Midbrain (tissue), 1 donor: Measurements from ENCODE around the gene SENP8.
"Not testable (repeated sequence)": the region's sequence is repeated elsewhere in the genome, so short reads cannot be mapped to it uniquely, and the experiment has no call there.

Experiments
- DNase-seq: peaks from one replicate; lab custom pipeline; 2025; lab: John Stamatoyannopoulos, UW

The SENP8 gene

GRCh38 chr15:72118017-72118978, at the start of gene SENP8, which contains the start of gene MYO9A:
SENP8 (plus strand) TSS chr15:72118403; CDS start chr15:72139624, 21,221 bp downstream.
MYO9A (minus strand) TSS chr15:72118150; CDS start chr15:72046563, 71,587 bp downstream.
- peak; percentile 98 for DNase-seq

GRCh38 chr15:72068856-72069255, 49.3 kb upstream of the SENP8 start:
- DNase-seq: no peak

- DNase-seq: no peak
Measured at GRCh38 chr15:72070817-72071447, 47.3 kb upstream of the SENP8 start.

- DNase-seq: not testable (repeated sequence)
Measured at GRCh38 chr15:72071448-72071825, 46.8 kb upstream of the SENP8 start.

GRCh38 chr15:72074335-72075060, 43.7 kb upstream of the SENP8 start:
- no peak for DNase-seq

GRCh38 chr15:72077950-72078349, 40.3 kb upstream of the SENP8 start:
- no peak for DNase-seq

GRCh38 chr15:72078887-72079286, 39.3 kb upstream of the SENP8 start:
- no peak for DNase-seq

- no peak for DNase-seq
Measured at GRCh38 chr15:72082176-72082575, 36.0 kb upstream of the SENP8 start.

GRCh38 chr15:72086010-72086697, 32.0 kb upstream of the SENP8 start:
- DNase-seq: no peak

GRCh38 chr15:72086920-72087648, 31.1 kb upstream of the SENP8 start:
- DNase-seq: no peak

GRCh38 chr15:72092006-72092405, 26.2 kb upstream of the SENP8 start:
- DNase-seq: no peak

- DNase-seq: no peak
Measured at GRCh38 chr15:72092691-72093090, 25.5 kb upstream of the SENP8 start.

GRCh38 chr15:72096796-72097195, 21.4 kb upstream of the SENP8 start:
- DNase-seq: no peak

GRCh38 chr15:72098040-72098439, 20.2 kb upstream of the SENP8 start:
- no peak for DNase-seq

GRCh38 chr15:72099155-72099554, 19.0 kb upstream of the SENP8 start:
- no peak for DNase-seq

GRCh38 chr15:72100551-72100950, 17.7 kb upstream of the SENP8 start:
- DNase-seq: not testable (repeated sequence)

- no peak for DNase-seq
Measured at GRCh38 chr15:72105111-72105510, 13.1 kb upstream of the SENP8 start.

- DNase-seq: no peak
Measured at GRCh38 chr15:72106068-72106467, 12.1 kb upstream of the SENP8 start.

- DNase-seq: no peak
Measured at GRCh38 chr15:72110355-72110754, 7.8 kb upstream of the SENP8 start.

- no peak for DNase-seq
Measured at GRCh38 chr15:72112116-72112515, 6.1 kb upstream of the SENP8 start.

- DNase-seq: no peak
Measured at GRCh38 chr15:72112805-72113204, 5.4 kb upstream of the SENP8 start.
